IMR-90 (cell line): ENCODE measurements around the gene SMIM44. TPM values are rescaled to one million over a fixed set of nuclear protein-coding genes. Genes with fewer than 3 reads are reported as not detected.

Experiments used
- ATAC-seq: fragments of 200-7000 bp; cut with Tn5 transposase; 2 replicates; pipeline ENCODE4 v1.9.1; 2020; ENCODE audit warnings: low read depth, mild to moderate bottlenecking, moderate library complexity
- BruUV-seq: library from RNA; stranded (reverse); fragments of 400-500 nt; replicated peaks from 2 replicates; lab custom pipeline; 2021; lab: Mats Ljungman, UMichigan
- CTCF ChIA-PET: fragments of 300-600 bp; formaldehyde crosslinking; extraction: SDS; loops from one replicate; lab custom pipeline; 2021; ENCODE audit warnings: antibody characterized with exemption; lab: Yijun Ruan, JAX
- POLR2A ChIA-PET: fragments of 300-600 bp; sonication (Branson Sonifier 250); formaldehyde crosslinking; loops from one replicate; lab custom pipeline; 2022; ENCODE audit warnings: antibody characterized with exemption; ENCODE audit not compliant: unreplicated experiment; lab: Charles Lee
- DNase-seq: peaks from one replicate; pipeline ENCODE4 v3.0.0; 2013
- H2AFZ ChIP-seq: replicated peaks from 2 replicates; pipeline ENCODE3; 2013; ENCODE audit warnings: low read length, mild to moderate bottlenecking; ENCODE audit not compliant: poor library complexity
- H2AK5ac ChIP-seq: 2 replicates; pipeline ENCODE4 v1.6.1; 2013; ENCODE audit warnings: low read depth, low read length, inconsistent platforms
- H2AK9ac ChIP-seq: replicated peaks from 2 replicates; pipeline ENCODE3; 2013; ENCODE audit warnings: mild to moderate bottlenecking, low read depth, low read length, moderate library complexity; ENCODE audit not compliant: poor library complexity
- H2BK120ac ChIP-seq: 2 replicates; pipeline ENCODE4 v1.6.1; 2013; ENCODE audit warnings: low read depth, low read length, inconsistent platforms
- H2BK15ac ChIP-seq: 3 replicates; pipeline ENCODE4 v1.6.1; 2013; ENCODE audit warnings: low read depth, low read length, inconsistent platforms
- H2BK20ac ChIP-seq: 2 replicates; pipeline ENCODE4 v1.6.1; 2013; ENCODE audit warnings: low read depth, mild to moderate bottlenecking, inconsistent platforms, low read length, moderate library complexity
- H2BK5ac ChIP-seq: 2 replicates; pipeline ENCODE4 v1.6.1; 2013; ENCODE audit warnings: mild to moderate bottlenecking, low read depth, low read length, inconsistent platforms; ENCODE audit not compliant: poor library complexity, severe bottlenecking
- H3K14ac ChIP-seq: replicated peaks from 2 replicates; pipeline ENCODE4 v1.6.1; 2013; ENCODE audit warnings: low read depth, low read length, inconsistent platforms
- H3K18ac ChIP-seq: 2 replicates; pipeline ENCODE4 v1.6.1; 2013; ENCODE audit warnings: low read depth, low read length, control low read depth
- H3K23ac ChIP-seq: 2 replicates; pipeline ENCODE4 v1.6.1; 2013; ENCODE audit warnings: low read depth, low read length, inconsistent platforms
- H3K27ac ChIP-seq: 2 replicates; pipeline ENCODE4 v1.5.1; 2013; ENCODE audit warnings: mild to moderate bottlenecking, control low read depth, low read length; ENCODE audit not compliant: insufficient read depth
- H3K27me3 ChIP-seq: 2 replicates; pipeline ENCODE4 v1.6.1; 2013; ENCODE audit warnings: low read length; ENCODE audit not compliant: control insufficient read depth, insufficient read depth
- H3K36me3 ChIP-seq: 2 replicates; pipeline ENCODE4 v1.6.1; 2013; ENCODE audit warnings: low read length, mixed read lengths; ENCODE audit not compliant: control insufficient read depth, insufficient read depth
- H3K4ac ChIP-seq: 2 replicates; pipeline ENCODE4 v1.6.1; 2013; ENCODE audit warnings: low read depth, low read length, inconsistent platforms
- H3K4me1 ChIP-seq: 2 replicates; pipeline ENCODE4 v1.6.1; 2013; ENCODE audit warnings: low read length, mixed read lengths; ENCODE audit not compliant: control insufficient read depth, insufficient read depth
- H3K4me2 ChIP-seq: 2 replicates; pipeline ENCODE4 v1.6.1; 2013; ENCODE audit warnings: low read depth, mild to moderate bottlenecking, control low read depth, low read length, moderate library complexity
- H3K4me3 ChIP-seq: 2 replicates; pipeline ENCODE4 v1.5.1; 2013; ENCODE audit warnings: low read depth, mild to moderate bottlenecking, control low read depth, low read length, moderate library complexity; ENCODE audit not compliant: insufficient read depth
- H3K56ac ChIP-seq: 2 replicates; pipeline ENCODE4 v1.6.1; 2013; ENCODE audit warnings: low read length, inconsistent platforms; ENCODE audit not compliant: insufficient read depth; ENCODE audit errors: extremely low read depth
- H3K79me1 ChIP-seq, 2 experiments: 2 replicates each; pipeline ENCODE4 v1.6.1; 2013; ENCODE audit warnings: low read length in 2 of 2, inconsistent platforms in 1 of 2, low read depth in 1 of 2
- H3K9ac ChIP-seq: 2 replicates; pipeline ENCODE4 v1.6.1; 2013; ENCODE audit warnings: low read depth, low read length, control low read depth
- H3K9me1 ChIP-seq: 2 replicates; pipeline ENCODE4 v1.6.1; 2013; ENCODE audit warnings: low read length, inconsistent platforms; ENCODE audit not compliant: insufficient read depth
- H3K9me3 ChIP-seq: 2 replicates; pipeline ENCODE4 v1.6.1; 2013; ENCODE audit warnings: low read length; ENCODE audit not compliant: control insufficient read depth, insufficient read depth
- H4K20me1 ChIP-seq: 2 replicates; pipeline ENCODE4 v1.6.1; 2013; ENCODE audit warnings: low read length, inconsistent platforms; ENCODE audit not compliant: insufficient read depth
- H4K5ac ChIP-seq: 2 replicates; pipeline ENCODE4 v1.6.1; 2013; ENCODE audit warnings: mild to moderate bottlenecking, low read depth, low read length, control low read depth
- H4K8ac ChIP-seq, 2 experiments: 2 replicates each; pipeline ENCODE4 v1.6.1; 2013; ENCODE audit warnings: low read depth in 2 of 2, low read length in 2 of 2, control low read depth in 1 of 2, inconsistent platforms in 1 of 2
- H4K91ac ChIP-seq: 2 replicates; pipeline ENCODE4 v1.6.1; 2013; ENCODE audit warnings: low read depth, low read length, inconsistent platforms; ENCODE audit not compliant: insufficient read depth
- CEBPB ChIP-seq: IDR thresholded peaks from 2 replicates; pipeline ENCODE4 v1.6.1; 2012; ENCODE audit warnings: low read depth, low read length, improper control_type of control experiment
- CHD1 ChIP-seq: IDR thresholded peaks from 2 replicates; pipeline ENCODE4 v1.6.1; 2012; ENCODE audit warnings: low read depth, low read length, improper control_type of control experiment
- CTCF ChIP-seq: conservative IDR thresholded peaks from 2 replicates; pipeline ENCODE4 v1.5.1; 2012; ENCODE audit warnings: mild to moderate bottlenecking, low read depth, low read length, improper control_type of control experiment
- ELK1 ChIP-seq: fragments of 150-350 bp; IDR thresholded peaks from 2 replicates; pipeline ENCODE4 v1.6.1; 2016; ENCODE audit warnings: low read depth, mild to moderate bottlenecking, low read length, moderate library complexity, borderline replicate concordance
- FOS ChIP-seq: fragments of 150-350 bp; IDR thresholded peaks from 2 replicates; pipeline ENCODE4 v1.6.1; 2016; ENCODE audit warnings: low read depth, low read length
- MAFK ChIP-seq: IDR thresholded peaks from 2 replicates; pipeline ENCODE4 v1.6.1; 2012; ENCODE audit warnings: low read depth, low read length, improper control_type of control experiment
- MAZ ChIP-seq: IDR thresholded peaks from 2 replicates; pipeline ENCODE4 v1.6.1; 2012; ENCODE audit warnings: low read depth, mild to moderate bottlenecking, low read length, improper control_type of control experiment, moderate library complexity, borderline replicate concordance
- MXI1 ChIP-seq: IDR thresholded peaks from 2 replicates; pipeline ENCODE4 v1.6.1; 2012; ENCODE audit warnings: low read depth, mild to moderate bottlenecking, low read length, moderate library complexity, borderline replicate concordance
- NFE2L2 ChIP-seq: fragments of 150-350 bp; IDR thresholded peaks from 2 replicates; pipeline ENCODE4 v1.6.1; 2016; ENCODE audit warnings: low read depth, mild to moderate bottlenecking, low read length
- POLR2A ChIP-seq: IDR thresholded peaks from 2 replicates; pipeline ENCODE4 v1.6.1; 2012; ENCODE audit warnings: mild to moderate bottlenecking, low read depth, low read length
- RAD21 ChIP-seq: IDR thresholded peaks from 2 replicates; pipeline ENCODE4 v1.6.1; 2012; ENCODE audit warnings: low read length, improper control_type of control experiment
- RCOR1 ChIP-seq: IDR thresholded peaks from 2 replicates; pipeline ENCODE4 v1.6.1; 2012; ENCODE audit warnings: mild to moderate bottlenecking, low read length, improper control_type of control experiment; ENCODE audit not compliant: insufficient replicate concordance
- RFX5 ChIP-seq: IDR thresholded peaks from 2 replicates; pipeline ENCODE4 v1.8.0; 2012; ENCODE audit warnings: low read depth, mild to moderate bottlenecking, low read length, moderate library complexity
- SMC3 ChIP-seq: fragments of 150-350 bp; IDR thresholded peaks from 2 replicates; pipeline ENCODE4 v1.6.1; 2016; ENCODE audit warnings: low read depth, mild to moderate bottlenecking, antibody characterized with exemption, low read length, moderate library complexity
- WGBS, 2 experiments: methylation state at CpG; one replicate each; pipeline versions ENCODE4 v1.1.5 to v1.1.7; 2013; ENCODE audit warnings: missing lambda C conversion rate in 2 of 2; ENCODE audit not compliant: insufficient read length in 1 of 2; ENCODE audit errors: extremely low coverage in 2 of 2; 5-methylcytosine and 5-hydroxymethylcytosine counted together
- dilution Hi-C: fragments of 300-500 bp; cut with HindIII; formaldehyde crosslinking; loops from one replicate; pipeline ENCODE4 v1.14.3; 2018; ENCODE audit warnings: low sequenced_read_pairs; ENCODE audit not compliant: unreplicated experiment
- in situ Hi-C: fragments of 300-500 bp; cut with MboI; formaldehyde crosslinking; loops from 3 replicates; pipeline ENCODE4 v1.14.3; 2019; ENCODE audit warnings: low sequenced_read_pairs, inconsistent platforms, mixed read lengths
- intact Hi-C: fragments of 100-400 bp; cut with micrococcal nuclease; formaldehyde crosslinking; loops from 2 replicates; pipeline ENCODE4 v1.10.0; 2022
- polyA plus RNA-seq, 3 experiments: library from polyadenylated mRNA; depleted of rRNA; stranded (reverse); fragments of >200 nt; gene quantifications; 2 replicates each; pipeline ENCODE4 v1.2.3, GENCODE V29; 2012; ENCODE audit warnings: low replicate concordance in 1 of 3
- total RNA-seq: library from RNA; depleted of rRNA; stranded (reverse); fragments of >200 nt; gene quantifications from 2 replicates; pipeline ENCODE4 v1.2.3, GENCODE V29; 2012

Gene SMIM44
- total and polyA plus RNA-seq, 2 of the 4 experiments (the other 2 are of a cell fraction): not detected

GRCh38 chr19:3505598-3506383 lies 22.6 kb upstream of the SMIM44 start, which contains the start of gene FZR1:
TSS of gene FZR1 (plus strand) at chr19:3506311. CDS start at chr19:3522990, 16,679 bp downstream.
- dilution Hi-C loops: no loop called here
- Histone ChIP-seq H3K4me1 (peaks cover 16% of the 10 kb centered on the region), H3K9ac (peak within 1 kb of the TSS; percentile 90), H2AK9ac (peak within 1 kb of the TSS; percentile 98), H3K23ac (peak within 1 kb of the TSS; percentile 85), H3K9me3 (no peaks in the 10 kb centered on the region), H3K4me3 (peak within 1 kb of the TSS; percentile 68), H3K56ac (peak within 1 kb of the TSS; percentile 52), H4K5ac (peak within 1 kb of the TSS; percentile 84), H2BK20ac (peak within 1 kb of the TSS; percentile 73; the same call in 1 of the 2 replicates), H3K14ac (peak within 1 kb of the TSS; percentile 88), H2BK120ac (peak within 1 kb of the TSS; percentile 50), H4K8ac (peak within 1 kb of the TSS; percentile 90 to 91), H2AK5ac (peak within 1 kb of the TSS; percentile 89), H3K27me3 (no peaks in the 10 kb centered on the region), H3K36me3 (peaks cover 10% of the 10 kb centered on the region), H4K91ac (peak within 1 kb of the TSS; percentile 96), H4K20me1 (peaks cover 36% of the 10 kb centered on the region), H3K4ac (peak within 1 kb of the TSS; percentile 88), H2BK15ac (peak within 1 kb of the TSS; percentile 65; the same call in 1 of the 3 replicates), H2BK5ac (peak within 1 kb of the TSS; percentile 82), H3K18ac (peak within 1 kb of the TSS; percentile 44; the same call in 1 of the 2 replicates), H3K79me1 (peaks cover 0 to 51% of the 10 kb centered on the region in 2 experiments; a peak in 2 of 4 replicates), H3K27ac (peak within 1 kb of the TSS; percentile 74), H3K4me2 (peak within 1 kb of the TSS; percentile 98), H2AFZ (peak within 1 kb of the TSS; percentile 93), H3K9me1 (peaks cover 18% of the 10 kb centered on the region)
- ChIA-PET CTCF (interaction anchor here (0.7 kb wide), 1 partner anchor 77 kb away, joined by 3 read pairs; no protein-coding TSS in a partner anchor), POLR2A (interaction anchor here (0.6 kb wide), 1 partner anchor 137 kb away, joined by 3 read pairs; no protein-coding TSS in a partner anchor)
- WGBS, 2 experiments: 10% methylated on average over 20 of the region's 79 CpGs; no CpG with 5 or more reads in 1 of the 2 experiments
- ATAC-seq (peak; percentile 96), DNase-seq (peak; percentile 98)
- intact Hi-C loops: loop anchor here (5.0 kb wide), 1 partner anchor 122 kb away; the partner anchor contains the start of gene CACTIN
- in situ Hi-C loops: no loop called here
- TF ChIP-seq MAFK (no peak), CHD1 (no peak), MAZ (peak; percentile 83; the same call in 1 of the 2 replicates), SMC3 (no peak), RAD21 (no peak), CEBPB (no peak; the same call in 1 of the 2 replicates), RFX5 (no peak), ELK1 (no peak), FOS (no peak), RCOR1 (no peak), MXI1 (no peak; the same call in 1 of the 2 replicates), CTCF (no peak), NFE2L2 (no peak), POLR2A (peak; percentile 19; the same call in 1 of the 2 replicates)
- no TSS peak for BruUV-seq
